Upper lobe of left lung (tissue), 4 donors: Measurements from ENCODE around the gene SP3.

Source experiments
- CTCF ChIP-seq, 6 experiments: fragments of 450-650 bp in 4 of 6; fragments of 200-600 bp in 2 of 6; sonication (generic) in 2 of 6; IDR thresholded peaks; one replicate each; pipeline ENCODE4 v1.5.1; 2016 to 2019; ENCODE audit warnings: antibody characterized with exemption in 6 of 6
- EP300 ChIP-seq, 4 donors: sonication (generic); formaldehyde crosslinking; IDR thresholded peaks; one replicate each; pipeline ENCODE4 v1.5.1; 2017; ENCODE audit warnings: antibody characterized with exemption in 4 of 4, control low read depth in 2 of 4

DNA sequence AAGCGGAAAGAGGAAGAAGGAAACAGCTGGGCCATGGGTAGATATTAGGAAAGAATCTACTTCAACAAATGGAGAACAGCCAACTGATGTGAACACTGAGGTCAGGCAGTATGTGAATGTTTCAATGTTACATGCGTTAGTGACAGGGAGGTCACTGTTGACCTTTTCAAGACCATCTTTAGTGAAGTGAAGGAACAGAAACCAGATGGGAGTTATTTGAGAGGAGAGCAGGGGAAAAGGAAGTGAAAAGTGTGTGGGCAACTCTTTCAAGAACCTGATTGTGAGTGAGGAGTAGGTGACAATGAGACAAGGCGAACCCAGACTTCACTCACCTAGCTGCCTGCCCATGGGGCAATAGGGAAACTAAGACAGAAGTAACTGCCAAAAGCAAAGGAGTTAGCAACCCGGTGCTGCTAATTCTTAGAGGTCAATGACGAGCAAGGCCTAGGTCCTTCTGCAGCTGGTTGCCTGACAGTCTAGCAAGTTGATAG is 67.0 kb downstream of the SP3 start:
- TF ChIP-seq CTCF (IDR thresholded peaks at IDR 0.05) (no peak), EP300 (IDR thresholded peaks at IDR 0.05) (no peak)
